AG09309 (cell line): Measurements from ENCODE around the gene PLEKHA3.

ENCODE experiments used
- DNase-seq: peaks from one replicate; pipeline ENCODE4 v3.0.0-alpha.2; 2010; ENCODE audit warnings: low read depth
- H3K4me3 ChIP-seq: 2 replicates; pipeline ENCODE4 v1.5.1; 2011; ENCODE audit warnings: mild to moderate bottlenecking, low read depth, low read length, moderate library complexity; ENCODE audit not compliant: control insufficient read depth
- CTCF ChIP-seq: IDR thresholded peaks from 2 replicates; pipeline ENCODE4 v1.5.1; 2011; ENCODE audit warnings: mild to moderate bottlenecking, low read depth, low read length, inconsistent platforms; ENCODE audit not compliant: insufficient read depth, control insufficient read depth; ENCODE audit errors: missing control alignments

PLEKHA3 gene

GRCh38 chr2:178498137-178498536 lies 17.9 kb downstream of the PLEKHA3 start:
- DNase-seq: no peak
- no peak overlapping the region for H3K4me3 ChIP-seq
- TF ChIP-seq CTCF: no peak

GRCh38 chr2:178499640-178500039 lies 19.4 kb downstream of the PLEKHA3 start:
- no peak overlapping the region for H3K4me3 ChIP-seq
- no peak for DNase-seq
- no peak for TF ChIP-seq CTCF

- no peak for DNase-seq
- H3K4me3 ChIP-seq: no peak overlapping the region
- TF ChIP-seq CTCF: no peak
Observed at GRCh38 chr2:178502751-178503150, 22.5 kb downstream of the PLEKHA3 start.

- DNase-seq: no peak
- TF ChIP-seq CTCF: no peak
- H3K4me3 ChIP-seq: no peak overlapping the region
Observed at GRCh38 chr2:178506101-178506500, 25.8 kb downstream of the PLEKHA3 start.

GRCh38 chr2:178506524-178506923 lies 26.3 kb downstream of the PLEKHA3 start:
- no peak for DNase-seq
- no peak for TF ChIP-seq CTCF

DNA sequence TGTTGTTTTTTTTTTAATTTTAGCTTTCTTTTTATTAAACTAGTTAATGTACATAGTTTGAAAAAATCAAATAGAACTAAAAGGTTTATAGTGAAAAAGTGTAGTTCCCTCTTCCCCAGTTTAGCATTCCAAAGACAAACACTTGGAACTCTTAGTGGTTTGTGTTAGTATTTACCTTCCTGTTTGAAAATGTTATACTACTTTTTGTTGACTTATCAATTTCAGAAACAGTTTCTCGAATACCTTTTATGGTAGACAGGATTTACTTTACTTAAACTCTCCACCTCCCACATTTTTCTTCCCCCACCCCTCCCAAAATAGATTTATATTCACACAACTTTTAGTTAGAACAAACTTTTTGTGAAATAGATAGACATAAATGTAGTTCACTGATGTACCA lies 26.7 kb downstream of the PLEKHA3 start:
- no peak for DNase-seq
- no peak overlapping the region for H3K4me3 ChIP-seq
- TF ChIP-seq CTCF: no peak

More at GRCh38 chr2:178506524-178506923, 26.3 kb downstream of the PLEKHA3 start:
- no peak overlapping the region for H3K4me3 ChIP-seq

DNA sequence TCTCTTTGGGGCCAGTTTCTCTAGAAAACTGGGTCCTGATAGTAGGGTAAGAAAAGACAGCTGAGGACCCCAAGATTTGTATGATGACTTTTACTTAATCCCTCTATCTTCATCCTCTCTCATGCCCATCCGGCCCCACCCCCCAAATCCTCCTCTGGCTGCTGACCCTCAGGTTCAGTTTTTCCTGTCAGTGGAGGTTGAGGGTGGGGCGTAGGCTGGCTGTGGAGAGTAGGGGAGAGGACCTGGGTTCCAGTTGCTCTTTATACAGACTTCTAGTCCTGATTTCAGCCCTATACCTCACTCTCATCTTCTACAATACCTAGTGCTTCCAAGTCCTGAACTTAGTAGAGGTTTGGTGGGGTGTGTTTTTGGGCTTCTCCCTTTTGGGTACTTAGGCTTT lies 28.4 kb downstream of the PLEKHA3 start:
- DNase-seq: no peak
- H3K4me3 ChIP-seq: no peak overlapping the region
- no peak for TF ChIP-seq CTCF
